ENCODE measurements around the gene CRCP.
"Not testable (repeated sequence)": the region's sequence is repeated elsewhere in the genome, so short reads cannot be mapped to it uniquely, and the experiment has no call there.

CRCP gene

DNA sequence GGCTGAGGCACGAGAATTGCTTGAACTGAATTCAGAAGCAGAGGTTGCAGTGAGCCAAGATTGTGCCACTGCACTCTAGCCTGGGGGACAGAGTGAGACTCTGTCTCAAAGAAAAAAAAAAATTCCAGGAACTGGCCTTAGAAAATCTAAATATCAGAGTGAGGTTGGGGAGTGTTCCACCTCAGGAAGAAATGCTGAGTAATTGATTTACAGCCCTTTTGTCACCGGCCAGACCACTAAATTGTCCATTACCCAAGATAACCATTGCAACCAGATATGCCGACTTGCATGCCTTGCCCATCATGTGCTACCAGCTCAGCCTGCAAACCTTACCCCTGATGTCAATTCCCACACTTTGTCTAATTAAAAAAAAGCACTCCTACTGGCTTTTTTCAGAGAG is 42.4 kb downstream of the CRCP start:
- DNase-seq: no peak

DNA sequence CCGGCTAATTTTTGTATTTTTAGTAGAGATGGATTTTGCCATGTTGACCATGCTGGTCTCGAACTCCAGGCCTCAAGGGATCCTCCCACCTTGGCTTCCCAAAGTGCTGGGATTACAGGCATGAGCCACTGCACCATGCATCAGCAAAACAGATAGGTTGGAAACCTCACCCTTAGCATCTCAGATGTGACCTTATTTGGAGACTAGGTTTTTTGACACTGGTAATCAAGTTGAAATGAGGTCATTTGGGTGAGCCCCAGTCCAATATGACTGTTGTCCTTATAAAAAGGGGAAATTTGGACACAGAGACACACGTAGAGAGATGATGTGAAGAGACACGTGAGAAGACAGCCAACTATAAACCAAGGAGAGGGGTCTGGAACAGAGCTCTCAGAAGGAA is 48.0 kb downstream of the CRCP start:
- DNase-seq: no peak

DNA sequence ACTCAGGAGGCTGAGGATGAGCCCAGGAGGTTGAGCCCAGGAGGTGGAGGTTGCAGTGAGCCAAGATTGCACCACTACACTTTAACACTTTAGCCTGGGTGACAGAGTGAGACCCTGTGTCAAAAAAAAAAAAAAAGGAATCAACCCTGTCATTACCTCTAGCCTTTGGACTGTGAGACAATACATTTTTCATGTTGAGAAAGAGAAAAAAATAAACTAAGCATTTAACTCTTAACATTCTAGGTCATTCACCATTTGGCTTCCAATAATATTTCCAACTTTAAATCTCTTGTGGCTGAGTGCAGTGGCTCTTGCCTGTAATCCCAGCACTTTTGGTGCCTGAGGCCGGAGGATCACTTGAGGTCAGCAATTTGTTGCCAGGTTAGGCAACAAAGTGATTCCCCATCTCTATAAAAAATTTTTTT is 48.6 kb downstream of the CRCP start:
- no peak for DNase-seq

DNA sequence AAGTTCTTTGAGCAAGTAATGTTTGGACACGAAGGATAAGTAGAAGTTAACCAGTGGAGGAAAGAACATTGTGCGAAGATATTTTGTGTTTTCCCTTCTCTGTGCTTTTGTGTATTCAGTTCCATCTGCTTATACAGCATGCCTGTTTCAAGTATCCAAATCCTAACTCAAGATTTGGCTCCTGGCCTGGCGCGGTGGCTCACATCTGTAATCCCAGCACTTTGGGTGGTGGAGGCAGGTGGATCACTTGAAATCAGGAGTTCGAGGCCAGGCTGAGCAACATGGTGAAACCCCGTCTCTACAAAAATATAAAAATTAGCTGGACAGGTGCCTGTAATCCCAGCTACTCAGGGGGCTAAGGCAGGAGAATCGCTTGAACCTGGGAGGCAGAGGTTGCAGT is 49.7 kb downstream of the CRCP start:
- DNase-seq: no peak

DNA sequence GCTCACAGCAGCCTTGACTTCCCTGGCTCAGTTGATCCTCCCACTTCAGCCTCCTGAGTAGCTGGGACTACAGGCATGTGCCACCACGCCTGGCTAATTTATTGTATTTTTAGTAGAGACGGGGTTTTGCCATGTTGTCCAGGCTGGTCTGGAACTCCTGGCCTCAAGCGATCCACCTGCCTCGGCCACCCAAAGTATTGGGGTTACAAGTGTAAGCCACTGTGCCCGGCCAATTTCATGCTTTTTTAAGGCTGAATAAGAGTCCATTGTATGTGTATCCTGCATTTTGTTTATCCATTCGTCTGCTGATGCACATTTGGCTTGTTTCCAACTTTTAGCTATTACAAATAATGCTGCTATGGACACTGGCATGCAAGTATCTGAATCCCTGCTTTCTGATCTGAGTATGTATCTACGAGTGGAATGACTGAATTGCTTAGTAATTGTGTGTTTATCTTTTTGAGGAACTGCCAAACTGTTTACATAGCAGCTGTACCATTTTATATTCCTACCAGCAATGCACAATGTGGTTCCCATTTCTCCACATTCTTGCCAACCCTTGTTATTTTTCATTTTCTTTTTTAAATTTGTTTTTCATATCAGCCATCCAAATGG is 53.2 kb downstream of the CRCP start:
- no peak for DNase-seq

DNA sequence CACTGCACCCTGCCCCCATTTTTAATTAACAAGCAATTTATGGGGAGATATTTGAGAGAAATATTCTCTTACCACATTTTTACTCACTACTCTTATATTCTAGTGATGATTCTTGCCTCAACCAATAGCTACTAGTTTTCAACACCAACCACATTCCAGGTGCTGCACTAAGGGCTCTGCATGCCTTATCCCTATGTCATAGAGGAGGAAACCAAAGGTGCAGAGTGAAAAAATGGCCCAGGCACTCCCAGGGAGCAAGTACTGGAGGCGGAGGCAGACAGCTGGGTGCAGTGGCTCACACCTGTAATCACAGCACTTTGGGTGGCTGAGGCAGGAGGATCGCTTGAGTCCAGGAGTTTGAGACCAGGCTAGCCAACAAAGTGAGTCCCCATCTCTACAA is 55.0 kb downstream of the CRCP start:
- no peak for DNase-seq

DNA sequence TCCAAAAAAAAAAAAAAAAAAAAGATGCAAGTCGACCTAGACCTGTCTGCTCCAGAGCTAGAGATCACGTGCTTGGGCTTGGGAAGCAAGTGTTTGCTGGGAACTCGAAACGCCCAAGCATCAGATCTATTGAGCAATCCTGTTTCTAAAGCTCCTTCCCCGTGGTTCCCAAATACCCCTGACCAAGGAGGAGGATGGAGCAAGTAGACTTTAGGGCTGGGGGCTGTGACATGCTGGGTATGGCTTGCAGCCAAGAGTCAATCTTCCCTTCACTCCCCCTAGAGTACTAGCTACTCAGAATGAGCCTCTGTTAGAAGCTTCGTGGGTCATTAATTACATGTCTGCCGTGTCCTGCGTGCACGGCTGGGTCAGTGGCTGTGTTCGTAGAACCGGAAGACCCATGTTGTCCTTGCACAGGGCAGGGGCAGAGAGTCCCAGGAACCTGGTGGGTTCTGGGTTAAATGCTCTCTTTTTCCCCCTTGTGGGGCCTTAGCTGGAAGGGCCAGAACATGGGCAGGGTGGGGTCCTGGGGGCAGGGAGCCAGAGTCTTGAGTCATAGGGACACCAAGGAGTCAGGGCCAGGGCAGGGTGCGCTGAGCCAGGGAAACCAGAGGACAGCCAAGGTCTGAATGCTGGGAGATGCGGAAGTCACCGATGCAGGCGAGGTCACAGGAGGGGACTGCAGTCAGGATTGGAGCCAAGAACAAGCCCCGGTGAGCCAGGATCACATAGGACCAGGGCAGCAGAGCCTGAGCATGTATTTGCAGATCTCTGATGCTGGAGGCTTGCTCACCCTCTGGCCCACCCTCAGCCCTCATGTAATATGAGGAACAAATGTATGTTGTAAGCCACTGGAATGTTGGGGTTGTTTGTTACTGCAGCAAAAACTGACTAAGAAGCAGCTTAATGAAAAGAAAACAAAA is 55.9 kb downstream of the CRCP start:
- DNase-seq: no peak

DNA sequence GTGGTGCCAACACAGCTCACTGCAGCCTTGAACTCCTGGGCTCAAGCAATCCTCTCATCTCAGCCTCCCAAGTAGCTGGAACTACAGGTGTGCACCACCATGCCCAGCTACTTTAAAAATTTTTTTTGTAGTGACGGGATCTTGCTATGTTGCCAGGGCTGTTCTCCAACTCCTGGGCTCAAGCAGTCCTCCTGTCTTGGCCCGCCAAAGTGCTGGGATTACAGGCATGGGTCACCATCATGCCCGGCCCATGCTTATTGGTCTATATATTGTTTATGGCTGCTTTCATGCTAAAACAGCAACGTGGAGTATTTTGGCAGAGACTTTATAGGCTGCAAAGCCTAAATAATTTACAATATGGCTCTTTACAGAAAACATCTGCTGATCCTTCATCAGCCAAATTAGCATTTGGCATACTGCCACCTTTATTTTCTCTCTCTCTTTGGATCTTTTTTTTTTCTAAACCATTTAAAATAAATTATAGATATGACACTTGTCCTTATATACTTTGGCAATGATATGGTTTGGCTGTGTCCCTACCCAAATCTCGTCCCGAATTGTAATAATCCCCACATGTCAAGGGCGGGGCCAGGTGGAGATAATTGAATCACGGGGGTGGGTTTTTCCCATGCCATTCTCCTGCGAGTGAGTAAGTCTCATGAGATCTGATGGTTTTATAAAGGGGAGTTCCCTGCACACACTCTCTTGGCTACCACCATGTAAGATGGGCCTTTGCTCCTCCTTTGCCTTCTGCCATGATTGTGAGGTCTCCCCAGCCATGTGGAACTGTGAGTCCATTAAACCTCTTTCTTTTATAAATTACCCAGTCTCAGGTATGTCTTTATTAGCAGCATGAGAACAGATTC is 58.1 kb downstream of the CRCP start:
- DNase-seq: not testable (repeated sequence)

DNA sequence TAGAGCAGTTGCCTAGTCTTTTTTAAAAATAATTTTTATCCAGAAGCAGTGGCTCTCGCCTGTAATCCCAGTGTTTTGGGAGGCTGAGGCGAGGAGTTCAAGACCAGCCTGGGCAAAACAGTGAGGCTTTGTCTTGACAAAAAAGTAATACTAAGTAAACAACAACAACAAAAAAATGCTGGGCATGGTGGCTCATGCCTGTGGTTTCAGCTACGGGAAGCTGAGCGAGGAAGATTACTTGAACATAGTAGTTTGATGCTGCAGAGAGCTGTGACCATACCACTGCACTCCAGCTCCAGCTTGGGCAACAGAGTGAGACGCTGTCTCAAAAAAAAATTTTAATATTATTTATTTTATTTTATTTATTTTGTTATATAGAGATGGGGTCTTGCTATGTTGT is 59.2 kb downstream of the CRCP start:
- DNase-seq: no peak

DNA sequence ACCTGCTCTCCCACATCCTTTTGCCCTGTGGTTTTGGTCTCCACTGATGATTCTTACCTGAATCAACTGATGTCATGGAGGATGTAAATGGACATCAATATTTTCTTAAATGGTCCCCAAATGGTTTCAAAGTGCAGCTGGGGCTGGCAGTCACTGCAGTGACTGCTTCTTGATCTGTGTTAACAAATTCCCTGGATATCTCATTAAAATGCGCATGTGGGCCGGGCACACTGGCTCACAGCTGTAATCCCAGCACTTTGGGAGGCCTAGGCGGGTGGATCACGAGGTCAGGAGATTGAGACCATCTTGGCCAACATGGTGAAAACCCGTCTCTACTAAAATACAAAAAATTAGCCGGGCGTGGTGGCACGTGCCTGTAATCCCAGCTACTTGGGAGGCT is 60.4 kb downstream of the CRCP start:
- not testable (repeated sequence) for DNase-seq

DNA sequence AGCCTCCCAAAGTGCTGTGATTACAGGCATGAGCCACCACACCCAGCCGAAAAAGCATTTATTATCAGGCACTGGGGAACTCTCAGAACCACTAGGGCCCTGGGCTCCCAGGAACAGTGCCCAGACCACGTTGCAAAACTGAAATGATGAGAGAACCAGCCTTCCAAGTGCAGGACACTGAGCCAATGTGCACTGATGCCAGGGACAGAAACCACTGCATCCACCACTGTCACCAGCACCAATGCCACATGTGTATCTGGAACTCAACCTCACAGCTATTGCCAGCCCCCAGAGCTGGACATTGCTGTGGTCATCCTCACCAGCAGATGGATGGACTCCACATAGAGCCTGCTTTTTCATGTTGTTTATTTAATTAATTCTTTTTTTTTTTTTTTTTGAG is 62.3 kb downstream of the CRCP start:
- DNase-seq: no peak

DNA sequence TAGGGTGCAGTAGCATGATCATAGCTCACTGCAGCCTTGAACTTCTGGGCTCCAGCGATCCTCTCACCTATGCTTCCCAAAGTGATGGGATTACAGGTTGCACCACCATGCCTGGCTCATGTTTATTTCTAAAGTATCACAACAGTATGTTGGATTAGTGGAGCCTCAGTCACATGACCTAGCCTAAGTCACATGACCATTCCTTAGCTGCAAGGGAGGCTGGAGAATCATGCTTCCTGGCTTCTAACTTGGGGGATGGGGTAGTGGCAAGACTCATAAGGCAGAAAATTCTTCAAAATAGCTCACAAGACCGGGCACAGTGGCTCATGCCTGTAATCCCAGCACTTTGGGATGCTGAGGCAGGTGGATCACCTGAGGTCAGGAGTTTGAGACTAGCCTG is 63.6 kb downstream of the CRCP start:
- no peak for DNase-seq

DNA sequence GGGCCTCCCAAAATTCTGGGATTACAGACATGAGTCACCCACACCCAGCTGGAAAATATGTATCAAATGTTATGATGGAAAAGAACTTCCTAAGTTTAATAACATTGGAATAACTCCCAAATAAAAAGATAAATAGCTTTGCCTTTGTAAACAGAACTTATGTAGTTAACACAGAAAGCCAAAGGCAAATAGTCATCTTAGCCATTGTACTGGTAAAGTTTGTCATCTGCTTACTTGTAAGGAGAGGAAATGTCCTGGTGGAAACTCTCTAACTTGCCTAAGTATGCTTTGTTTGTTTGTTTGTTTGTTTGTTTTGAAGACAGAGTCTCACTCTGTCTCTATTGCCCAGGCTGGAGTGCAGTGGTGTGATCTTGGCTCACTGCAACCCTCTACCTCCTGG is 66.7 kb downstream of the CRCP start:
- DNase-seq: no peak

DNA sequence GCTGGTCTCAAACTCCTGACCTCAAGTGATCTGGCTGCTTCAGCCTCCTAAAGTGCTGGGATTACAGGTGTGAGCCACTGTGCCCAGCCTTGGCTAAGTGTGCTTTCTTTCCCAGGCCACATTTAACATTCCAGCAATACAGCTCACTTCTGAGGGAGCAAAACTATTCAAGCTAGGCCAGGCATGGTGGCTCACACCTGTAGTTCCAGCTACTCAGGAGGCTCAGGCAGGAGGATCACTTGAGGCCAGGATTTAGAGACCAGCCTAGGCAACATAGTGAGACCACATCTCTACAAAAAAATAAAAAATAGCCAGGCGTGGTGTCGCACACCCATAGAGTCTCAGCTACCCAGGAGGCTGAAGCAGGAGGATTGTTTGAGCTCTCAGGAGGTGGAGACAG is 67.2 kb downstream of the CRCP start:
- no peak for DNase-seq

DNA sequence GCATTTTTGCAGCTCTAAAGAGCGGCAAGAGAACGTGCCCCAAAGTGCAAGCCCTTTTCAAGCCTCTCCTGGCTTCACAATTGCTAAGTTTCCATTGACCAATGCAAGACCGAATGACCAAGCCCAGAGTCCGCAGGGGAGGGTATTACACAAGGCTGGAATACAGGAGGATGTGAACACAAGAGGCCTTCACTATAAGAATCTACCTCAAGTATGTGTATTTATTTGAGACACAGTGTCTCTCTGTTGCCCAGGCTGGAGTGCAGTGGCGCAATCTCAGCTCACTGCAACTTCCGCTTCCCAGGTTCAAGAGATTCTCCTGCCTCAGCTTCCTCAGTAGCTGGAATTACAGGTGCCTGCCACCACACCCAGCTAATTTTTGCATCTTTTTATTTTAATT is 68.3 kb downstream of the CRCP start:
- no peak for DNase-seq

DNA sequence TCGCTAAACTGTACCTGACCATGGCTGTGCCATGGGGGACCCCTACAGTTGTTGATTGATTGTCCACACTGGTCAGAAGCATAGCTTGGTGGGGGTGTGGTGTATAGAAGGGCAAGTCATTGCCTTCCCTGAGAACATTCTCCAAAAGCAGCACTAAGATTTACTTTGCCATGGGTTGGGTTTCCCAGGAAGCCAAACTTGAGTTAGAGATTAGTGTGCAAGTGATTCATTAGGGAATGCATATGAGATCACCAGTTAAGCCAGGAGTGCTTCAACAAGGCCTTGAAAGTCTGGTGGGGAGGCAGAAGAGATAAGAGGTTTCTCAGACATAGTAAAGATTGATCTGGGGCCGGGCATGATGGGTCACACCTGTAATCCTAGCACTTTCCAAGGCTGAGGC is 69.1 kb downstream of the CRCP start:
- DNase-seq: no peak

DNA sequence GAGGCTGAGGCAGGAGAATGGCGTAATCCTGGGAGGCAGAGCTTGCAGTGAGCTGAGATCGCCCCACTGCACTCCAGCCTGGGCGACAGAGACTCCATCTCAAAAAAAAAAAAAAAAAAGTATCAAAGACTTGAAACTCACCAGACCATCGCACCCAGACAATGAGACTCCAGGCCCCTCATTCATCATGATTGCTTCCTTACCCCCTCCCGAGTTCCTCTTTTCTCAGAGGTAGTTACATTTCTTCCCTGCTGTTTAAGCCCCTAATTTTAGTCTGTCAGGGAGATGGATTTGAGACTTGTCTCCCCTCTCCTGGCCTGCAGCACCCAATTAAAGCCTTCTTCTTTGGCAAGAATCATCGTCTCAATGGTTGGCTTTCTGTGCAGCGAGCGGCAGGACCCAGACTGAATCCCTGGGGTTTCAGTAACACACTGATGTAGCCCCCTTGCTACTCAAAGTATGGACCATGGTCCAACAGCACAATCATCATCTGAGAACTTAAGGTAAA is 71.1 kb downstream of the CRCP start:
- no peak for DNase-seq

DNA sequence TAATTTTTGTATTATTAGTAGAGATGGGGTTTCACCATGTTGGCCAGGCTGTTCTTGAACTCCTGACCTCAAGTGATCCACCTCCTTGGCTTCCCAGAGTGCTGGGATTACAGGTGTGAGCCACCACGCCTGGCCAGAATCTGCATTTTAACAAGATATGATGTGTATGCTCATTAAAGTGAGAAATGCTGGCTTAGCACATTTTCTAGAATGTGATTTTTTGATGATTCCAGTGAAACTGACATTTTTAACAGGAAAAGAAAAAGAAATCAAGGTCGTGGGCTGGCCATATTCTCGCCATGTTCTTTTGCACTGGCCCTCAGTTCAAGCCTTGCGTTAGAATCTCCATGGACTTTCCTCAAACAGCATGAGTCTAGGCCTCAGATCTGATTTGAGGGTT is 72.3 kb downstream of the CRCP start:
- no peak for DNase-seq

DNA sequence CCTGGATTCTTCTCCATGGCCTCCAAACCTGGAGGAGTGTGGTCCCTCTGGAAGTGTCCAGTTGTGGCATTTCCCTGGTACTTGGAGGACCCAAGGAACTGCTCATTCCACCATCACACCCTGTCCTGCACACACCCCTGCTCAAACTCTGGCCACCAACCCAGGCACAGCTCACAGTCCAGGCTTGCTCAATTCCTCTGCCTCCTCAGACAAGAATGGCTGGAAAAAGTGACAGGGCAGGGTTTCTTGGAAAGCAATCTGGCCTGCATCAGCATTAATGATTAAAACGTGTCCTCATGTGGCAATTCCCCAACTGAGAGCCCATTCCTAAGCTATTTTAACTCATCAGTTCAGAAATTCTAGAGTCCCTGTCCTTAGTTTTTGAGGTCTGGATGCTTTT is 73.3 kb downstream of the CRCP start:
- no peak for DNase-seq

DNA sequence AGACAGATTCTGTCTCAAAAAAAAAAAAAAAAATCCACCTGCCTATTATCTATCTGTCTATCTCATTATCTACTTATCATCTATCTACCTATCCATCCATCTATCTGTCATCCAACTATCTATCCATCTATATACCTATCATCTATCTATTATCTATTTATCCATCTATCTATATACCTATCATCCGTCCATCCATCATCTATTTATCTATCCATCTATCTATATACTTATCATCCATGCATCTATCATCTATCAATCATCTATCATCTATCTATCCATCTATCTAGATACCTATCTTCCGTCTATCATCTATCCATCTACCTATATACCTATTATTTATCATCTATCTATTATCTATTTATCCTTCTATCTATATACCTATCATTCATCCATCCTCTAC is 74.0 kb downstream of the CRCP start:
- DNase-seq: no peak

DNA sequence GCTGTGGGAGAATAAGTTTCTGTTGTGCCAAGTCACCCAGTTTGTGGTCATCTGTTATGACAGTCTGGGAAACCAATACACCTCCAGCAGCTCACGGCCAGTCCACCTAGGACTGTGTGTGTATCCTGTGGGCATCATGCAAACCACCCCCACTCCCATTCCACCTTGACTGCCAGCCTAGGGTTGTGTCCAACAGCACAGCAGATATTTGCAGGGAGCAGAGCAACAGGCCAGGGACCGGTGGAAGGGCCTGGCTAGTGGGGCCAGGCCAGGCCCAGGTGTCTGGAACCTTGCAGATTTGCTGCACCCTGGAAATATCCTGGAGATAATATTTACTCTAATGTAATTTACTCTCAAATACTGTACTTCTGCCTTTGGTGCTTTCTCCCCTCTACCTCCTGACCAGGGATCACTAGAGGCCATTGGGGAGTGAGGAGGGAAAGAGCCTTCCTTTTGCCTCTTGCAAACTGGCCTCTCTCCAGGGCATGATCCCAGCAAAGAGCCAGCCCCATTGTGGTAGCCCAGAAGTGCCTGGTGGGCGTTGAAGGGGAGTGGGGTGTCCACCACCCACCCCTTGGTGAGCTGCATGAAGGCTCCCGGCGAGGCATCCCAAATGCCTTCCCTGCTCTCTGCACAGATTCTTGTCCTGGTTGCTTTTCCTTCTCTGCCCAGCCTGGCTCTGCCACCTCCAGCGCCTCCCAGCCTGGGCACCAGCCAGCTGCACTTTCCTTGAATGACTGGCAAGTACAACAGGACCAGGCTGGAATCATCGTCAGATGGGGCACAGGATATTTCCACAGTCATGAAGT is 75.3 kb downstream of the CRCP start:
- no peak for DNase-seq

DNA sequence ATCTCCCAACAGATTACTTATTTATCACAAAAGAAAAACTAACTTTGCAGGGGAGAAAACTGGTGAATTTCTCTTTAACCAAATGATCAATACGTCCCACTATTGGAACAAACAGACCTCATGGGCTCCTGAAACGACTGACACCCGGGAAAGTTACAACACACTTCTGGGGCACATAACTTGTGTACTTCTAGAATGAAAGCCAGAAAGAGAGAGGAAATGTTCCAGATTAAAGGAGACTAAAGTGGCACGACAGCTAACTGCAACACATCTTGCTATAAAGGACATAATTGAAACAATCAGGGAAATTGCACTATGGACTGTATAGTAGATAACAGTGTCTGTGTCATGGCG is 75.8 kb downstream of the CRCP start:
- no peak for DNase-seq

Data from inflammatory macrophage treated with lipopolysaccharide for 1 hour (primary cell).